GM03348 (cell line): ENCODE results near the gene MANF.

Source experiments
- DNase-seq: peaks from one replicate; pipeline ENCODE4 v3.0.0; 2012; ENCODE audit warnings: low spot score

Gene MANF

DNA sequence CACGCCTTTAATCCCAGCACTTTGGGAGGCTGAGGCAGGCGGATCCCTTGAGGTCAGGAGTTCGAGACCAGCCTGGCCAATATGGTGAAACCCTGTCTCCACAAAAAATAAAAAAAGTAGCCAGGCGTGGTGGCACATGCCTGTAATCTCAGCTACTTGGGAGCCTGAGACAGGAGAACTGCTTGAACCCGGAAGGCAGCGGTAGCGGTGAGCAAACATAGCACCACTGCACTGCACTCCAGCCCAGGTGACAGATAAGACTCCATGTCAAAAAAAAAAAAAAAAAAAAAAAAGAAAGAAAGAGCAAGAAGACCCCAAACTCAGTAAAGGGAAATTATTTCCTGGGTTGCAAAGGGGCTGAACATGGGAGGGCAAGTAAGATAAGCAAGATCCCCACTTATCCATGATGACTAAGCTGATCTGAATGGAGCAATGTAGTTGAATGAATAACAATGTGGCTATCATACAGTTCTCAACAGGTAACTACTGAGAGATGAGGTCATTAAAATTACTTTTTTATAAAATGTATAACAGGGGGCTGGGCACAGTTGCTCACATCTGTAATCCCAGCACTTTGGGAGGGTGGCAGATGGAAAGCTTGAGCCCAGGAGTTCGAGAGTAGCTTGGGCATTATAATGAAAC is 52.0 kb downstream of the MANF start:
- no peak for DNase-seq
